GOT3 (cell line): ENCODE results near the gene ATP5F1E.
"Not testable (repeated sequence)": the region's sequence is repeated elsewhere in the genome, so short reads cannot be mapped to it uniquely, and the experiment has no call there.

Experiments
- DNase-seq: peaks from one replicate; lab custom pipeline; 2025; ENCODE audit warnings: mixed read lengths; lab: John Stamatoyannopoulos, UW

ATP5F1E gene

DNA sequence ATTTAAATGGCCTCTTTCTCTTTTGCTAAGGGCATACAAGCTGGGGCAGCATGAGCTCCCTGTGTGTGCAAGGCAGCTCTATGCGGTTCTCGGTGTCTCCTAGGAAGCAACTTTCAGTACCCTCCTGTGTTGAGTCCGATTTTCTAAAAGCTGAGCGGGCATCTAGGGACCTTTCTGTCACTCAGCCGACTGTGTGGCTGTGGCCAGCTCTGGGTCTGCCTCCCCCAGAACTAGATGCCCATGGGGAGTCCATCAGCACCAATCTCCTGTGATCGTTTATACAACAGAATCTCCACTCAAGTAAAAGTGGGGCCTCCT lies 43.6 kb downstream of the ATP5F1E start:
- no peak for DNase-seq

DNA sequence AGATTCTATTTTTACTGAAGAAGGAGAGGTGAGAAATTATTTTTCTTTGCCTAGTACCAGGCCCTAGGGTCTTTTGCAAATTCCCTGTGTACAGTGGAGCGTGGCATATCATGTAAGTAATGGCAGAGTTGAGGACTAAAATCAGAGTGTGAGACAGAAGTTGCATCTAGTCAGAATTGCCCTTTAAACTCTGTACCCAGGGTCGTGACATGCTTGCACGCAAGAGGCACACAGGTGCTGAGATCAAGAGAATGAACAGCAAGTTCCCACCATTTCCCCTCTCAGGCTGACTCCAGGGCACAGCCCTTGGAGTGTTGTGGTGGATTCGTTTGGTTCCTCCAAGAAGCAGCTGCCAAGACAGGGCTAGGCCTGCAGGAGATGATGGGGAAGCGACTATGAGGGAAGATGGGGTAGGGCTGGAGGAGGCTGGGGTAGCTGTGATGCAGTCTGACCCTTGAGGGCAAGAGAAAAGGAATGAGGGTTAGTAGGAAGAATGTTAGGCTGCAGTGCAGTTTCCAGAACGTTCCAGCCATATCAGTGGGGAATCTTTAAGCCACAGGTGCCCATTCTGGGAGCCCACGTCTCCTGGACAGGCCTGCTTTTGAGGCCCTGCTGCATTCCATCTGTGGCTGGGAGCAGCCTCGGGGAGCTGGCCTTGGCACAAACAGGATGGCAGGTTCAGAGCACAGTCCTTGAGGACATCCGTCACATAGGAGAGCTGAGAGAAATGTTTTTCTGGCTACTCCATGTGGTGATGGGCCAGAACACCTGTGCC lies 44.2 kb downstream of the ATP5F1E start:
- no peak for DNase-seq

DNA sequence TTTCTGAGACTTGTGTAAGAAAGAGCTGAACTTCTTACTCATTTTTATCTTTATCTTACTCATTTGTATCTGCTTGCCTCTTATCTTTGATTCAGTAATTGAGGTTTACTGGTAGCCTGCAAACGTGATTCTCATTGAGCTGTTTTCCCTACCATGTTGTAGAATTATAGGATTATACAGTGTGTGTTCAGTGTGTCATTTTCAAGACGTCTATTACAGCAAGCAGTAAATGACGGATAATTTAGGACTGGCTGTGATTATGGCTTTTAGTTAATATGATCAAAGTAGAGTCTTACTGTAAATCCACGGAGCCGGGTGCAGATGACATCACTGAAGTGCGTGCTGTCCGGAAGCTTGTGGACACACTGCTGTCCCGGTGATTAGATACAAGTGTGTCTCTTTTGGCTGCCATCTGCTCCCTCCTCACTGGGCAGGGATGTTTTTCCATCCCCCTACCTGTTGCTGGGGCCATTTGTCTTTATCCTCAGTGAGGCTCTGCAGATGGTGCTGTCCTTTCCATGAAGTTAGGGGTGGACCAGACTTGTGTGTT lies 45.1 kb downstream of the ATP5F1E start:
- no peak for DNase-seq

DNA sequence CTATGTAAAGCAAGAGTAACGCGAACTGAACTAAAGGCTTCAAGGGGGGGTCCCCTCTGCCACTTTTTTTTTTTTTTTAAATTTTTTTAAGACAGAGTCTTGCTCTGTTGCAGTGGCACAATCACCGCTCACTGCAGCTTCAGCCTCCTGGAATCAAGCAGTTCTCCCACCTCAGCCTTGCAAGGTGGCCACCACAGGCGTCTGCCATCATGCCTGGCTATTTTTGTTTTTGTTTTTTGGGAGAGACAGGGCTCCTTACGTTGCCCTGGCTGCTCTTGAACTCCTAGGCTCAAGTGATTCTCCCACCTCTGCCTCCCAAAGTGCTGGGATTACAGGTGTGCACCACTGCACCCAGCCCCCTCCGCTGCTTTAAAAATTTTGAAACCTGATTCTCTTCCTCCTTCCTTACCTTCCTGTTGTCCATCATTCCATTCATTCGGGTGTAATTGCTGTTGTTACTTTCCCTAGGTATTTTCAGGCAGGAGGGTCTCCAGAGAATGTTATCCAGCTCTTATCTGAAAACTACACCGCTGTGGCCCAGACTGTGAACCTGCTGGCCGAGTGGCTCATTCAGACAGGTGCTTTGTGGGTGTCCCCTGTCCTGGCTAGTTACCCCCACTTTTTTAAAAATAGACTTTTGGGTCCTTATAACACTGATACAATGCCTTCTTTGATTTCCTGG lies 45.7 kb downstream of the ATP5F1E start:
- DNase-seq, result no peak

DNA sequence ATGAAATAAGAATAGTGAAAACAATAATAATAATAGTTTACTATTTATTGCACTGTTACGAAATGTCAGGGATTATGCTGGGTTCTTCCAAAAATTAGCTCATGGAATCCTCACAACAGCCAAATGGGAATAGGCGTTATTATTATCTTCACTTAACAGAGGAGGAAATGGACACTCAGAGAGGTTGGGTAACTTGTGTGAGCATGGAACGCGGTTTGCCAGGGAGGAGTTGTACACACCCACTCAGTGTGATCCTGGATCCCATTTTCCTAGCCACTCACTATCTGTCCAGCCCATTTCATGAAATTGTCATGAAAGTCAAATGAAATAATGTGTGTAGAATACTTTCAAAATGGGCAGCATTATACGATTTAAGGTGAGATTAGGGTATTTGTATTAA lies 46.5 kb downstream of the ATP5F1E start:
- DNase-seq, result no peak

DNA sequence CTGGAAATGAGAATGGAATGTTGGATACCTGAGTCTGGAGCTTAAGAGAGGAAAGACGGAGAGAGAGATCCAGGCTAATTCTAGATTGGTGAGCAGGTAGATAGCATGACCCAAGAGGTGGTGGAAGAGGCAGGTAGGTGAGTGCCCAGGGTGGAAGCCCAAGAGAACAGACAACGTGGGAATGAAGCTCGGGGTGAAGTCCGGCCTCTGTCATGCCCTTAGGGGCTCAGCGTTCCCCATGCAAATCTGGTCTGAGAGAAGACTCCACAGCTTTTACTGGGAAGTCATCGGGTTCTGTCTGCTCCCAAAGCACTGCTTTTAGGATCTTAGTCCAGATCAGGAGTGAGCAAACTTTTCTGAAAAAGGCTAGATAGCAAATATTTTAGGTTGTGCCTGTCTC lies 47.4 kb downstream of the ATP5F1E start:
- no peak for DNase-seq

DNA sequence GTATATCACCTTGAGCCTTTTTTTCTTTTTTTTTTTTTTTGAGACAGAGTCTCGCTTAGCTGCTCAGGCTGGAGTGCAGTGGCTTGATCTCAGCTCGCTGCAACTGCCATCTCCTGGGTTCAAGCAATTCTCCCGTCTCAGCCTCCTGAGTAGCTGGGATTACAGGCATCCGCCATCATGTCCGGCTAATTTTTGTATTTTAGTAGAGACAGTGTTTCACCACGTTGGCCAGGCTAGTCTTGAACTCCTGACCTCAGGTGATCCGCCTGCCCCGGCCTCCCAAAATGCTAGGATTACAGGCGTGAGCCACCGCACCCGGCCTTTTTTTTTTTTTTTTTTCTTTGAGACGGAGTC lies 49.0 kb downstream of the ATP5F1E start:
- DNase-seq, result not testable (repeated sequence)

DNA sequence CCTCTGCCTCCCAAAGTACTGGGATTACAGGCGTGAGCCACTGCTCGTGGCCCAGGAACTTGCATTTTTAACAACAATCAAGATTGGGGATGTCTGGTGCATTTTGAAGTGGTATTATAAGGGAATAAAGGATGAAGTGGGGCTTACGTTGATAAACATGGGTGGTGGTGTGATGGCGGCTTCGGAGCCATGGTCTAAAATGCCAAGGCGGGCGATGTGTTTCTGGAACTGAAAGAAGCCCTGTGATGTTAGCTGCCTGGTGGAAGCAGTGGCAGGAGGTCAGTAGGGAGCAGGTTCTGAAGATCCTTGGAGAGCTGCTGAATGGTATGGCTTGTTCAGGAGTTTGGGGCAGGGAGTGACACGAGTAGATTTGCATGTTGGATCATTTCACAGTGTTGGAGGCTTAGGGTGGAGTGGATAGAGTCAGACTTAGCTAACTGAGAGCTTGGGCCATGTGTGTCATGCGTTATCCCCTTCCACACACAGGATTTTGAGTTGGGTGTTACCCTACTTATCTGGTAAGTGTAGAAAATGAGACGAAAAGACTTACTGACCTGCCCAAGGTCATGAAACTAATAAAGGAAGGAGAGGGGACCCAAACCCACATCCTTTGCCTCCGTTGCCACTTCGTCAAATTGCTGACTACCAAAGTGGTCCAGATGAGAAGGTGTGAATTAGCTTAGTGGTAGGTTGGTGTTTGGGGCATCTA lies 49.6 kb downstream of the ATP5F1E start:
- DNase-seq, result no peak

DNA sequence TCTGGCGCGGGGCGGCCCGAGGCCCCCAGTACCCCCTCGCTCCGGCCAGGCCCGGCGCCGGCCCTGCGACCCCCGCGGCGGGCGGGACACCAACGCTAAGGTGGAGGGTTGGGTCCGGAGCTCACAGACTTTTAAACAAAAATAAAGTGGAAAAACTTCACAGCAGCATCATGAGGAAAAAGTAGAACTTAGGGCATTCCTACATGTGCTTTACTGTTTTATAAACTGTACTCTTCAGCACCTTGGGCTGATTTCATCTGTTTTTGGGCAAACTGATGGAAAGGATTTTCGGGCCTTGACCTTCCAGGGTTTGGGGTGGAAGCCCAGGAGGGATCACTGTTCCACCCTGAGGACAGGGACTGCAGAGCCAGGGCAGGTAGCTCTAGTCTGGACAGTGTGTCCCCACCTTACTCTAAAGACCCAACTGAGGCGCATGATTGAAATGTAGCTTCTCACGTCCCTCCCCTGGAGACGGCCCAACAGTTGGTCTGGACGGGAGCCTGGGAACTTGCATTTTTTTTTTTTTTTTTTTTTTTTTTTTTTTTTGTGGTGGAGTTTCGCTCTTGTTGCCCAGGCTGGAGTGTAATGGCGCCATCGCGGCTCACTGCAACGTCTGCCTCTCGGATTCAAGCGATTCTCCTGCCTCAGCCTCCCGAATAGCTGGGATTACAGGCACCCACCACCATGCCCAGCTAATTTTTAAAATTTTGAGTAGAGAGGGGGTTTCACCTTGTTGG lies 50.3 kb downstream of the ATP5F1E start:
- DNase-seq, result no peak

DNA sequence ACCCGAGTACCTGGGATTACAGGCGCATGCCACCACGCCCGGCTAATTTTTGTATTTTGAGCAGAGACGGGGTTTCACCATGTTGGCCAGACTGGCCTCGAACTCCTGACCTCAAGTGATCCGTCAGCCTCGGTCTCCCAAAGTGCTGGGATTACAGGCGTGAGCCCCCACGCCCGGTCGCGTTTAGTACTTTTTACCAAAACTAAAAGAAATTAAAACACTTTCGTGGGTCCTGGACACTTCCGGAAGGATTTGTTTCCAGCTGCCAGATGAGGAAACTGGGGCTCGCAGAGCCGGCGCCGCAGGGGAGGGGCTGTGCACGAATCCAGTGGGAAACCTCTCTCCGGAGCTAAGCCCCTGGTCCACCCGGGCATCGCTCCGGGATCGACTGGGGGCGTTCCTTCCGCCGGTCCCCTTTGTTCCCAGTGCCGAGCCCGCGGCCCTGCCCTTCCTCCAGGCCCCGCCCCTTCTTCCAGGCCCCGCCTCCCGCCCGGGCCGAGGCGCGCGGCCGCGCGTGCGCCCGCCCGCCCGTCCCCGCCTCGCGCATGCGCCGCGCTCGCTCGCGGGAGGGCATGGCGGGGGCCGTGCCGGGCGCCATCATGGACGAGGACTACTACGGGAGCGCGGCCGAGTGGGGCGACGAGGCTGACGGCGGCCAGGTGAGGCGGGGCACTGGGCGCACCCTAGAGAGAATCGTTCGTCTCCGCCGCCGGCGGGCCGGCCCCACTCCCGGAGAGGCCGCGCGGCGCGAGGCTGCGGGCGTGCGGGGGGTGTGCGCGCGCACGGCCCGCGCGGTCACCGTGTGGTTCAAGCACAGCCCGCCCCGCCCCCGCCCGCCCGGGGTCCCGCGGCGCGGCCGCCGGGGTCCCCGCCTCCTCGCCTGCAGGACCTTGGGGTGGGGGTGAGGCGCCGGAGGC lies 51.2 kb downstream of the ATP5F1E start, which contains the start of gene NELFCD:
TSS of gene NELFCD (plus strand) at position 546 of the 917 bp plus-strand sequence. CDS start at position 600, 54 bp downstream.
- peak; percentile 84 for DNase-seq

DNA sequence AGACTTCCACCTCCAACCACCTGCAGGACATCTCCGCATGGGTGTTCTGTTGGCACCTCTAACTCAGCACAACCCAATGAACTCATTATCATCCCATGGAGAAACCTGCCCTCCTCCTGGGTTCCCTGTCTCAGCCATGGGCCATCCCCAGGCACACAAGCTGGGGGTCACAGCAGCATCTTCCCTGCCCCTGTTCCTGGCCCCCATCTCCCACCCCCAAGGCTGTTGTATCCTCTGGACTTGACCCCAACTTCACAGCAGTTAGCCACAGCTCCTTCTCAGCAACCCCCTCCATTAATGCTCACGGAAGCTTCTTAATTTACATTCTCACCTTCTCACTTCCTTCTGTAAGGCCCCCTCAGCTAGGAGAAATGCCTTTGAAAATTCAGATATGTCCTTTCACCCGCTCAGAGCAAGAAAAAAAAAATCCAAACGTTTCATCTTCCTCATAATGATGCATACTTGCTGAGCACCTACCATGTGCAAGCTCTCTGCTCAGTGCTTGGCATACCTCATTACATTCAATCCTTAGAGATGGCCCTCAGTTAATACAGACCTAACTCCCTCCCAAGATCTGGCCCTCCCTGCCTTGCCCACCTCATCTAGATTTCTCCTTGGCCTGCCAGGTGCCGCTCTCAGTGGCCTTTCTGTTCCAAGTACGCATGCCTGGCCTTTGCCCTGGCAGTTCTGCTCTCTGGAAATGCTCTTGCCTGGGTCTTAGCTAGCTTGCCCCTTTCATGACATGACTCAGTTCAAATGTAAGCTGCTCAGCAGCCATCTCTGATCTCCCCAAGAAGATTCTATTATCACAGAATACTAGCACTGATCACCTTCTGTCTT lies 53.6 kb downstream of the ATP5F1E start:
- no peak for DNase-seq

DNA sequence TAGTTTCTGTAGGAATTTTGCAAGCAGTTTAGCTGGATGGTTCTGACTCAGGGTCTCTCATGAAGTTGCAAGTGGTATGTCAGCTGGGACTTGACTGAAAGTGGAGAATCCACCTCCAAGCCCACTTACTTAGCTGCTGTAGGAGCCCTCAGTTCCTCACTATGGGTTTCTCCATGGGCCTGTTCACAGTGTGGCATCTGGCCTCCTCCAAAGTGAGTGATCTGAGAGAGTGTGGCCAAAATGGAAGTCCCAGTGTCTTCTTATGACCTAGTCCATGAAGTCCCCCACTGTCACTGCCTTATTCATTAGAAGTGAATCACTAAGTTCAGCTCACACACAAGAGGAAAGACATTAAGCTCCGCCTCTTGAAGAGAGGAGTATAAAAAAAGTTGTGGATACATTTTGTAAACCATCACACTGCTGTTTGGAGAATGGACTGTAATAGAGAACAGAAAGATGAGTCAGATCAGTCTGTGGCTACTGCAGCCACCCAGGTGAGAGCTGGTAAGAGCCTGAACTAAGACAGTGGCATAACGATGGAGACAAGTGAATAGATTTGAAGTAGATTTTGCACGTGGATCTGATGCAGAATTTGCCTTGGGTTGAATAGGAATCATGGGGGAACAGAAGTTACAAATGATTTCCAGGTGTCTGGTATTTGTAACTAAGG lies 55.9 kb downstream of the ATP5F1E start:
- DNase-seq, result no peak
